Naive thymus-derived CD4-positive, alpha-beta T cell (primary cell): ENCODE data around the gene CPA4. TPM values are rescaled to one million over a fixed set of nuclear protein-coding genes. Genes with fewer than 3 reads are reported as not detected.
"Not testable (repeated sequence)": the region's sequence is repeated elsewhere in the genome, so short reads cannot be mapped to it uniquely, and the experiment has no call there.

Experiments used
- ATAC-seq: fragments of 150-1000 bp; cut with Tn5 transposase; 2 replicates; pipeline ENCODE4 v1.10.0; 2021; ENCODE audit warnings: mild to moderate bottlenecking, moderate library complexity
- CTCF ChIA-PET: fragments of 350-600 bp; sonication (Branson Sonifier 250); formaldehyde crosslinking; loops from one replicate; lab custom pipeline; 2021; ENCODE audit warnings: antibody characterized with exemption; lab: Charles Lee
- POLR2A ChIA-PET: fragments of 350-600 bp; sonication (Branson Sonifier 250); formaldehyde crosslinking; loops from one replicate; lab custom pipeline; 2021; ENCODE audit warnings: antibody characterized with exemption, inconsistent platforms; lab: Charles Lee
- DNase-seq, 9 donors: peaks; one replicate each; pipeline versions ENCODE4 v3.0.0 to v3.0.0-alpha.2; 2020 to 2022; ENCODE audit warnings: mixed read lengths in 1 of 9
- H3K27ac ChIP-seq: one replicate; pipeline ENCODE4 v1.7.0; 2013; ENCODE audit warnings: mild to moderate bottlenecking, low read depth, low read length, moderate library complexity
- H3K27me3 ChIP-seq, 2 donors: one replicate each; pipeline ENCODE4 v1.7.0; 2013; ENCODE audit warnings: low read length in 2 of 2, mild to moderate bottlenecking in 2 of 2, moderate library complexity in 2 of 2; ENCODE audit not compliant: control insufficient read depth in 2 of 2, insufficient read depth in 2 of 2
- H3K36me3 ChIP-seq, 3 experiments: 1 replicate in 2 of 3; 2 replicates in 1 of 3; pipeline ENCODE4 v1.7.0; 2013; ENCODE audit warnings: low read length in 3 of 3, mild to moderate bottlenecking in 3 of 3, moderate library complexity in 1 of 3; ENCODE audit not compliant: insufficient read depth in 3 of 3, control insufficient read depth in 2 of 3
- H3K4me1 ChIP-seq, 2 donors: one replicate each; pipeline ENCODE4 v1.7.0; 2013; ENCODE audit warnings: low read length in 2 of 2, mild to moderate bottlenecking in 2 of 2, moderate library complexity in 1 of 2; ENCODE audit not compliant: control insufficient read depth in 2 of 2, insufficient read depth in 2 of 2
- H3K4me3 ChIP-seq: 2 replicates; pipeline ENCODE4 v1.7.0; 2013; ENCODE audit warnings: mild to moderate bottlenecking, low read length
- H3K9me3 ChIP-seq, 3 experiments: 1 replicate in 2 of 3; 2 replicates in 1 of 3; pipeline ENCODE4 v1.7.0; 2013; ENCODE audit warnings: low read length in 3 of 3; ENCODE audit not compliant: control insufficient read depth in 2 of 3
- H3K27ac Mint-ChIP-seq, 9 donors: one replicate each; pipeline ENCODE4 v1.8.0; 2020 to 2022; ENCODE audit warnings: mixed read lengths in 9 of 9, mild to moderate bottlenecking in 8 of 9, moderate library complexity in 5 of 9, inconsistent platforms in 2 of 9
- H3K27me3 Mint-ChIP-seq, 5 donors: one replicate each; pipeline ENCODE4 v1.8.0; 2021 to 2022; ENCODE audit warnings: mixed read lengths in 5 of 5, mild to moderate bottlenecking in 1 of 5
- H3K36me3 Mint-ChIP-seq, 5 donors: one replicate each; pipeline ENCODE4 v1.8.0; 2020 to 2022; ENCODE audit warnings: mixed read lengths in 5 of 5, mild to moderate bottlenecking in 3 of 5, inconsistent platforms in 1 of 5
- H3K4me1 Mint-ChIP-seq, 7 donors: one replicate each; pipeline ENCODE4 v1.8.0; 2020 to 2022; ENCODE audit warnings: mixed read lengths in 7 of 7, mild to moderate bottlenecking in 3 of 7, inconsistent platforms in 1 of 7
- H3K4me3 Mint-ChIP-seq, 10 donors: one replicate each; pipeline ENCODE4 v1.8.0; 2020 to 2022; ENCODE audit warnings: mild to moderate bottlenecking in 10 of 10, mixed read lengths in 10 of 10, moderate library complexity in 6 of 10, inconsistent platforms in 2 of 10
- H3K9me3 Mint-ChIP-seq, 11 donors: one replicate each; pipeline ENCODE4 v1.8.0; 2020 to 2022; ENCODE audit warnings: mixed read lengths in 11 of 11, mild to moderate bottlenecking in 4 of 11, inconsistent platforms in 1 of 11, moderate library complexity in 1 of 11
- intact Hi-C, 2 donors: fragments of 100-400 bp; cut with micrococcal nuclease; formaldehyde crosslinking; loops; one replicate each; pipeline ENCODE4 v1.15.1; 2023
- polyA plus RNA-seq, 2 donors: library from polyadenylated mRNA; unstranded; fragments of 300-500 nt; fragmentation: Illumina TruSeq; gene quantifications; one replicate each; pipeline ENCODE4 v1.2.3, GENCODE V29; 2021
- total RNA-seq, 6 experiments: library from RNA in 5 of 6; stranded (reverse) in 5 of 6; gene quantifications; 1 replicate in 5 of 6; 2 replicates in 1 of 6; pipeline ENCODE4 v1.2.3 and lab custom pipeline; 2021 to 2026

The CPA4 gene
- total and polyA plus RNA-seq, 7 experiments from 2014 or later, result not detected

DNA sequence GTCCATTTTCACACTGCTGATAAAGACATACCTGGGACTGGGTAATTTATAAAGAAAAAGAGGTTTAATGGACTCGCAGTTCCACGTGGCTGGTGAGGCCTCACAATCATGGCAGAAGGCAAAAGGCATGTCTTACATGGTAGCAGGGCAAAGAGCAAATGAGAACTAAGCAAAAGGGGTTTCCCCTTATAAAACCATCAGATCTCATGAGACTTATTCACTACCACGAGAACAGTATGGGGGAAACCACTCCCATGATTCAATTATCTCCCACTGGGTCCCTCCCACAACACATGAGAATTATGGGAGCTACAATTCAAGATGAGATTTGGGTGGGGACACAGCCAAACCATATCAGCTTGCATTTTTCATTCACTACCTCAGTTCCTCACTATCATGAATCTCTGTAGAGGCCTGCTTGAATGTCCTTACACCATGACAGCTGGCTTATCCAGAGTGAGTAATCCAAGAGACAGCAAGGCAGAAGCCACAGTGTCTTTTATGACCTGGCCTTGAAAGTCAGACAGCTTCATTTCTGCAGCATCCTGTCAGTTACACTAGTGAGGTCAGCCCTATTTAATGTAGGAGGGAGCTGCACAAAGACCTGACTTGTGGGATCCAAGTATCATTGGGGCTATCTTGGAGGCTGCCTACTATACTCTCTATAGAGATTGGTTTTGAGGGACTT, 28.7 kb downstream of the CPA4 start:
- DNase-seq, H3K9me3 Mint-ChIP-seq, H3K27ac Mint-ChIP-seq, H3K36me3 Mint-ChIP-seq, H3K9me3 ChIP-seq, H3K27me3 Mint-ChIP-seq, H3K4me3 Mint-ChIP-seq, H3K4me1 Mint-ChIP-seq, H3K27ac ChIP-seq, intact Hi-C loops, ATAC-seq, H3K4me1 ChIP-seq, H3K4me3 ChIP-seq, H3K27me3 ChIP-seq, H3K36me3 ChIP-seq, POLR2A ChIA-PET: not testable (repeated sequence)
- CTCF ChIA-PET, result interaction anchor here (1.0 kb wide), 1 partner anchor 8 kb away, joined by 3 read pairs; no protein-coding TSS in a partner anchor

DNA sequence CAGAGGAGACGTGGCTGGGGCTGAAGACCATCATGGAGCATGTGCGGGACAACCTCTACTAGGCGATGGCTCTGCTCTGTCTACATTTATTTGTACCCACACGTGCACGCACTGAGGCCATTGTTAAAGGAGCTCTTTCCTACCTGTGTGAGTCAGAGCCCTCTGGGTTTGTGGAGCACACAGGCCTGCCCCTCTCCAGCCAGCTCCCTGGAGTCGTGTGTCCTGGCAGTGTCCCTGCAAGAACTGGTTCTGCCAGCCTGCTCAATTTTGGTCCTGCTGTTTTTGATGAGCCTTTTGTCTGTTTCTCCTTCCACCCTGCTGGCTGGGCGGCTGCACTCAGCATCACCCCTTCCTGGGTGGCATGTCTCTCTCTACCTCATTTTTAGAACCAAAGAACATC, 29.7 kb downstream of the CPA4 start:
- ATAC-seq (no peak), DNase-seq (no peak)
- peaks cover 0 to 3% (median 0%) of the 10 kb centered on the region in 7 donors for H3K4me1 Mint-ChIP-seq
- peak overlapping the region in 2 of 9 donors; percentile 47 to 48 for H3K27ac Mint-ChIP-seq
- Histone ChIP-seq H3K4me1 (no peaks in the 10 kb centered on the region), H3K27me3 (no peaks in the 10 kb centered on the region), H3K27ac (no peak overlapping the region), H3K36me3 (no peaks in the 10 kb centered on the region), H3K9me3 (no peaks in the 10 kb centered on the region), H3K4me3 (no peak overlapping the region)
- H3K4me3 Mint-ChIP-seq, result no peak overlapping the region
- intact Hi-C loops, result no loop called here
- H3K27me3 Mint-ChIP-seq, result no peaks in the 10 kb centered on the region
- peaks cover 0 to 3% (median 0%) of the 10 kb centered on the region in 11 donors for H3K9me3 Mint-ChIP-seq
- ChIA-PET POLR2A (no interaction called here), CTCF (interaction anchor here (1.0 kb wide), 1 partner anchor 9 kb away, joined by 3 read pairs; no protein-coding TSS in a partner anchor)
- no peaks in the 10 kb centered on the region for H3K36me3 Mint-ChIP-seq

- no peaks in the 10 kb centered on the region for H3K27me3 ChIP-seq
- H3K4me3 ChIP-seq, result no peak overlapping the region
- intact Hi-C loops, result no loop called here
- peaks cover 0 to 3% (median 0%) of the 10 kb centered on the region in 11 donors for H3K9me3 Mint-ChIP-seq
- CTCF ChIA-PET, result no interaction called here
- H3K4me3 Mint-ChIP-seq, result no peak overlapping the region
- H3K36me3 ChIP-seq, result no peaks in the 10 kb centered on the region
- POLR2A ChIA-PET, result interaction anchor here (0.7 kb wide), 1 partner anchor 175 kb away, joined by 3 read pairs; no protein-coding TSS in a partner anchor
- no peak for DNase-seq
- no peaks in the 10 kb centered on the region for H3K36me3 Mint-ChIP-seq
- H3K9me3 ChIP-seq, result no peaks in the 10 kb centered on the region
- peaks cover 0 to 3% (median 0%) of the 10 kb centered on the region in 7 donors for H3K4me1 Mint-ChIP-seq
- no peak overlapping the region for H3K27ac ChIP-seq
- H3K27me3 Mint-ChIP-seq, result no peaks in the 10 kb centered on the region
- no peaks in the 10 kb centered on the region for H3K4me1 ChIP-seq
- no peak for ATAC-seq
- H3K27ac Mint-ChIP-seq, result no peak overlapping the region
These were observed 31.5 kb downstream of the CPA4 start for GRCh38 chr7:130324306-130324943.

DNA sequence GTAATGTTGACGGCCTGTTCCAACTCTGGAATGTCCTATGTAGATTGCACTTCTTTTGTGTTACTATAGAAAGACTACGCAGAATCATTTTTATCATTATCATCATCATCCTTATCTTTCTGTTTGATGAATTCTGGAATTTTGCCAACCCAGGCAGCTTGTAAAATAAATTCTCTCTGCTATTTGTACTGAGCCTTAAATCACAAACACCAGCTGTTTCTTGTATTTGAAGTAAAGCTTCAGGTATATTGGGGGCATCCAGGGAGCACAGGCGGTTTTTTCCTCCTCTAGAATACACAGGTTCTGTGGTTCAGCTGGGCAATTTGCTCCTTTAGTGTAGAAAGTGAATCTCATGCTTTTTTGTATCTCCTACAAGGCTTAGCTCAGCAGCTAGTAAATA, 36.7 kb downstream of the CPA4 start:
- CTCF ChIA-PET, result no interaction called here
- Histone ChIP-seq H3K9me3 (no peaks in the 10 kb centered on the region), H3K27ac (no peak overlapping the region), H3K27me3 (no peaks in the 10 kb centered on the region), H3K36me3 (no peaks in the 10 kb centered on the region), H3K4me3 (no peak overlapping the region), H3K4me1 (no peaks in the 10 kb centered on the region)
- ATAC-seq, result no peak
- intact Hi-C loops, result no loop called here
- Mint-ChIP-seq H3K27me3 (peaks cover 0 to 3% (median 0%) of the 10 kb centered on the region in 5 donors), H3K27ac (no peak overlapping the region), H3K4me1 (peaks cover 0 to 3% (median 0%) of the 10 kb centered on the region in 7 donors), H3K4me3 (no peak overlapping the region), H3K9me3 (no peaks in the 10 kb centered on the region), H3K36me3 (no peaks in the 10 kb centered on the region)
- POLR2A ChIA-PET, result no interaction called here
- DNase-seq, result no peak

DNA sequence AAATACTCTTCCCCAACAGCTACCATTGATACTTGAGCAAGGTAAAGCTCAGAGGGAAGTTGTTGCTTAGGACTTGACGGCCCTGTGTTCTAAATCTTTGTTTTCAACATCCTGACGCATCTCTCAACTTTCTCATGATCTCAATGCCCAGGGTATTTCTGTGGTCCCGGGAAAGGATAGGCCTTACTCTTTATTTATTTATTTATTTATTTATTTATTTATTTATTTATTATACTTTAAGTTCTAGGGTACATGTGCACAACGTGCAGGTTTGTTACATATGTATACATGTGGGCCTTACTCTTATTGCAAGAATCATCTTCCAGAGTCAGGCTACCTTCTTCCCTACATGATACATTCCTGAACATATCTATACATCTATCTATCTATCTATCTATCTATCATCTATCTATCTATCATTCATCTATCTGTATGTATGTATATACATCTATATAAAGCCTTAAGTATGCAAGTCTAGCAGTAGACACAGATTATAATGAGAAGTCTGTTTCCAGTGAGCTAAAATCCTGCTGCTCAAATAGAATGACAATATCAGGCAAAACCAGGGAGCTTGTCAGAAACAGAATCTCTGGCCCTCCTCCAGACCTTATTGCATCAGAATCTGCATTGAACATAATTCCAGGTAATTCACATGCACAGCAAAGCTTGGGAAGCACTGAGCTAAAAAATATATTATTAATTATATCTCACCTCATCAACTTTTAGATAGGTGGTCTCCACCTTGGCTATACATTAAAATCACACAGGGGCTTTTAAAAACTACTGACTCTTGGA, 39.5 kb downstream of the CPA4 start:
- H3K9me3 ChIP-seq, result no peaks in the 10 kb centered on the region
- H3K9me3 Mint-ChIP-seq, result no peaks in the 10 kb centered on the region
- H3K4me1 Mint-ChIP-seq, result no peaks in the 10 kb centered on the region
- H3K36me3 Mint-ChIP-seq, result no peaks in the 10 kb centered on the region
- H3K4me1 ChIP-seq, result no peaks in the 10 kb centered on the region
- ChIA-PET POLR2A (interaction anchor here (0.8 kb wide), 1 partner anchor 12 kb away, joined by 3 read pairs; no protein-coding TSS in a partner anchor), CTCF (interaction anchor here (0.7 to 0.9 kb wide), 2 partner anchors 13 to 131 kb away, joined by 3 read pairs; no protein-coding TSS in a partner anchor)
- intact Hi-C loops, result no loop called here
- H3K27ac Mint-ChIP-seq, result no peak overlapping the region
- ATAC-seq, result no peak
- no peak for DNase-seq
- no peaks in the 10 kb centered on the region for H3K27me3 ChIP-seq
- no peak overlapping the region for H3K4me3 Mint-ChIP-seq
- no peaks in the 10 kb centered on the region for H3K36me3 ChIP-seq
- peaks cover 0 to 3% (median 0%) of the 10 kb centered on the region in 5 donors for H3K27me3 Mint-ChIP-seq
- H3K4me3 ChIP-seq, result no peak overlapping the region
- H3K27ac ChIP-seq, result no peak overlapping the region

GRCh38 chr7:130333832-130334231, 40.9 kb downstream of the CPA4 start:
- no peak for ATAC-seq

More at GRCh38 chr7:130333832-130334231, 40.9 kb downstream of the CPA4 start:
- H3K36me3 ChIP-seq, result no peaks in the 10 kb centered on the region
- Mint-ChIP-seq H3K4me1 (no peaks in the 10 kb centered on the region), H3K9me3 (no peaks in the 10 kb centered on the region), H3K4me3 (no peak overlapping the region), H3K36me3 (no peaks in the 10 kb centered on the region), H3K27me3 (peaks cover 0 to 3% (median 0%) of the 10 kb centered on the region in 5 donors), H3K27ac (no peak overlapping the region)
- CTCF ChIA-PET, result interaction anchor here (0.9 kb wide), 1 partner anchor 114 kb away, joined by 4 read pairs; no protein-coding TSS in a partner anchor
- no peaks in the 10 kb centered on the region for H3K27me3 ChIP-seq
- no peak for DNase-seq
- no peaks in the 10 kb centered on the region for H3K9me3 ChIP-seq
- no peaks in the 10 kb centered on the region for H3K4me1 ChIP-seq
- intact Hi-C loops, result no loop called here
- no peak overlapping the region for H3K4me3 ChIP-seq
- H3K27ac ChIP-seq, result no peak overlapping the region
- POLR2A ChIA-PET, result interaction anchor here (0.6 kb wide), 1 partner anchor 8 kb away, joined by 3 read pairs; no protein-coding TSS in a partner anchor
